Stomach smooth muscle (tissue), 2 donors: ENCODE measurements around the gene NKD2.
"Not testable (repeated sequence)": the region's sequence is repeated elsewhere in the genome, so short reads cannot be mapped to it uniquely, and the experiment has no call there.

Source experiments
- H3K27ac ChIP-seq: one replicate; pipeline ENCODE4 v1.7.0; 2013; ENCODE audit warnings: mild to moderate bottlenecking, low read length, inconsistent platforms
- H3K27me3 ChIP-seq, 2 donors: one replicate each; pipeline ENCODE4 v1.7.0; 2013; ENCODE audit warnings: low read length in 2 of 2; ENCODE audit not compliant: insufficient read depth in 2 of 2, control insufficient read depth in 1 of 2
- H3K36me3 ChIP-seq, 2 donors: one replicate each; pipeline ENCODE4 v1.7.0; 2013; ENCODE audit warnings: low read length in 2 of 2; ENCODE audit not compliant: control insufficient read depth in 2 of 2, insufficient read depth in 2 of 2
- H3K4me1 ChIP-seq: one replicate; pipeline ENCODE4 v1.7.0; 2013; ENCODE audit warnings: low read length; ENCODE audit not compliant: control insufficient read depth, insufficient read depth
- H3K4me3 ChIP-seq, 2 donors: one replicate each; pipeline ENCODE4 v1.7.0; 2013; ENCODE audit warnings: low read length in 2 of 2
- H3K9ac ChIP-seq, 2 donors: one replicate each; pipeline ENCODE4 v1.7.0; 2013; ENCODE audit warnings: low read length in 2 of 2, mild to moderate bottlenecking in 1 of 2
- H3K9me3 ChIP-seq, 2 donors: one replicate each; pipeline ENCODE4 v1.7.0; 2013; ENCODE audit warnings: low read length in 2 of 2; ENCODE audit not compliant: control insufficient read depth in 2 of 2
- donor health status: healthy.
- donor health status: Pancreatic carcinoma.

The NKD2 gene

GRCh38 chr5:1076406-1076805 is 67.8 kb downstream of the NKD2 start:
- peaks cover 15 to 20% of the 10 kb centered on the region in 2 donors for H3K36me3 ChIP-seq
- no peak overlapping the region for H3K27ac ChIP-seq
- no peaks in the 10 kb centered on the region for H3K4me1 ChIP-seq
- H3K27me3 ChIP-seq: no peaks in the 10 kb centered on the region
- no peaks in the 10 kb centered on the region for H3K9me3 ChIP-seq
- no peak overlapping the region for H3K4me3 ChIP-seq
- H3K9ac ChIP-seq: no peak overlapping the region

GRCh38 chr5:1077026-1077425 is 68.4 kb downstream of the NKD2 start:
- H3K9me3 ChIP-seq: no peaks in the 10 kb centered on the region
- no peak overlapping the region for H3K4me3 ChIP-seq
- H3K36me3 ChIP-seq: peaks cover 19 to 22% of the 10 kb centered on the region in 2 donors
- no peaks in the 10 kb centered on the region for H3K27me3 ChIP-seq
- no peaks in the 10 kb centered on the region for H3K4me1 ChIP-seq
- no peak overlapping the region for H3K9ac ChIP-seq
- no peak overlapping the region for H3K27ac ChIP-seq

GRCh38 chr5:1077491-1078020 is 69.0 kb downstream of the NKD2 start:
- Histone ChIP-seq H3K36me3 (peaks cover 19 to 22% of the 10 kb centered on the region in 2 donors), H3K27me3 (no peaks in the 10 kb centered on the region)

GRCh38 chr5:1078206-1078605 is 69.6 kb downstream of the NKD2 start:
- Histone ChIP-seq H3K4me3 (no peak overlapping the region), H3K27me3 (no peaks in the 10 kb centered on the region), H3K36me3 (peaks cover 20 to 22% of the 10 kb centered on the region in 2 donors), H3K27ac (no peak overlapping the region), H3K9ac (no peak overlapping the region), H3K4me1 (no peaks in the 10 kb centered on the region), H3K9me3 (no peaks in the 10 kb centered on the region)

More at GRCh38 chr5:1077491-1078020, 69.0 kb downstream of the NKD2 start:
- H3K4me3 ChIP-seq: no peak overlapping the region
- no peaks in the 10 kb centered on the region for H3K4me1 ChIP-seq
- H3K27ac ChIP-seq: no peak overlapping the region
- H3K9ac ChIP-seq: no peak overlapping the region
- no peaks in the 10 kb centered on the region for H3K9me3 ChIP-seq

GRCh38 chr5:1078851-1079250 is 70.2 kb downstream of the NKD2 start:
- no peaks in the 10 kb centered on the region for H3K4me1 ChIP-seq
- no peaks in the 10 kb centered on the region for H3K27me3 ChIP-seq
- H3K36me3 ChIP-seq: peaks cover 19 to 22% of the 10 kb centered on the region in 2 donors
- H3K9ac ChIP-seq: no peak overlapping the region
- no peaks in the 10 kb centered on the region for H3K9me3 ChIP-seq
- no peak overlapping the region for H3K4me3 ChIP-seq
- no peak overlapping the region for H3K27ac ChIP-seq

GRCh38 chr5:1079486-1079885 is 70.9 kb downstream of the NKD2 start:
- Histone ChIP-seq H3K4me1 (no peaks in the 10 kb centered on the region), H3K36me3 (peaks cover 16 to 26% of the 10 kb centered on the region in 2 donors)

GRCh38 chr5:1079961-1080360 is 71.4 kb downstream of the NKD2 start:
- H3K4me3 ChIP-seq: no peak overlapping the region
- peaks cover 11 to 28% of the 10 kb centered on the region in 2 donors for H3K36me3 ChIP-seq
- no peaks in the 10 kb centered on the region for H3K4me1 ChIP-seq
- no peak overlapping the region for H3K9ac ChIP-seq
- H3K27me3 ChIP-seq: no peaks in the 10 kb centered on the region
- no peaks in the 10 kb centered on the region for H3K9me3 ChIP-seq
- H3K27ac ChIP-seq: no peak overlapping the region

More at GRCh38 chr5:1079486-1079885, 70.9 kb downstream of the NKD2 start:
- Histone ChIP-seq H3K27me3 (no peaks in the 10 kb centered on the region), H3K27ac (no peak overlapping the region), H3K9me3 (no peaks in the 10 kb centered on the region), H3K9ac (no peak overlapping the region), H3K4me3 (no peak overlapping the region)

- Histone ChIP-seq H3K4me1 (no peaks in the 10 kb centered on the region), H3K27ac (no peak overlapping the region), H3K4me3 (no peak overlapping the region), H3K9ac (no peak overlapping the region), H3K9me3 (no peaks in the 10 kb centered on the region), H3K36me3 (peaks cover 13 to 28% of the 10 kb centered on the region in 2 donors), H3K27me3 (no peaks in the 10 kb centered on the region)
Observed at GRCh38 chr5:1080432-1080831, 71.8 kb downstream of the NKD2 start.

GRCh38 chr5:1081519-1081918 is 72.9 kb downstream of the NKD2 start:
- H3K27me3 ChIP-seq: no peaks in the 10 kb centered on the region
- no peaks in the 10 kb centered on the region for H3K4me1 ChIP-seq
- no peak overlapping the region for H3K4me3 ChIP-seq
- H3K9me3 ChIP-seq: no peaks in the 10 kb centered on the region
- H3K9ac ChIP-seq: no peak overlapping the region
- no peak overlapping the region for H3K27ac ChIP-seq
- peaks cover 15 to 32% of the 10 kb centered on the region in 2 donors for H3K36me3 ChIP-seq

- H3K4me1 ChIP-seq, H3K27ac ChIP-seq, H3K27me3 ChIP-seq, H3K4me3 ChIP-seq, H3K9ac ChIP-seq, H3K9me3 ChIP-seq: not testable (repeated sequence)
- H3K36me3 ChIP-seq: peaks cover 23 to 39% of the 10 kb centered on the region in 2 donors
Observed at GRCh38 chr5:1083026-1083425, 74.4 kb downstream of the NKD2 start.

GRCh38 chr5:1083823-1084605 is 75.4 kb downstream of the NKD2 start:
- Histone ChIP-seq H3K9me3 (no peaks in the 10 kb centered on the region), H3K4me1 (no peaks in the 10 kb centered on the region), H3K27me3 (no peaks in the 10 kb centered on the region), H3K36me3 (peaks cover 20 to 33% of the 10 kb centered on the region in 2 donors), H3K4me3 (no peak overlapping the region), H3K27ac (no peak overlapping the region), H3K9ac (no peak overlapping the region)
